Islet of Langerhans (tissue), 1 donor: ENCODE measurements around the gene JRKL.
A peak's percentile ranks its signal among the peaks of the same experiment; 100 is the strongest.

Experiments
- FAIRE-seq: peaks from one replicate; lab custom pipeline; 2011; peaks lifted over from hg19 to GRCh38; lab: Jason Lieb, UNC

The JRKL gene

DNA sequence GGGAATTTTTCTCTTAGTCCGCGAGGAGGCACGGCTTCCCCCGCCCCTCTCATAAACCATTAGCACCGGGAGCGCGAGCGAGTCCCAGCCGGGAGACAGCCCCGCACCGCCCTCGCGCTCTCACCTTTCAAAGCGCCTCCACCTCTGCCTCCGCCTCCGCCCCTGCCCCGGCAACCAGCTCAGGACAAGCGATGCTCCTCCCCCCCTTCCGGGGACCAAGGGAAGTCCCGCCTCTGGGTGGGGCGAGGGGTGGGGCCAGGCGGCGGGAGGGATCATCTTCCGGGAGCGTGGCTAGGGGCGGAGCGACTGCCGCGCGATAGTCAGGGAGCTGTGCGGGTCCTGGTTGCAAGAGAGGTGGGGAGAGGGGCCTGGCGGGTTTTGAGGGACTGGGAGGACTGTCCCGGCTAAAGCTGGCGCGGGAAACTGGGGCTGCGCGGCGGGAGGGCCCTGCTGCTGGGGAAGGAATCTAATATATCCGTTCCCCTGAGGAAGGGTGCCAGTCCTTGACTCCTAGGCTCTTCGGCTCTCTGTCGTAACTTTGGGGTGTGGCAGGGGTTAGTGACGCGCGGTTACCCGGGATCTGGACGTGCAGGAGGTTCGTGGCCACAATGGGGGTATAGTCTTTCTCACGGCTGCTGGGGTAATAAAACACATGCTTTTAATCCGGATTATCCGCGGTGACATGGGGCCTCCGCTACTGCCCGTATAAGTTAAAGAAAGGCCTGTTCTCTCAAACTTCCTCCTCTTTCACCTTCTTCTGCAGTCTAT is at the start of gene JRKL, which contains the start of gene CCDC82:
JRKL (plus strand) TSS at position 294 of the 768 bp plus-strand sequence. CDS start 637 bp downstream, outside the sequence.
CCDC82 (minus strand) TSS at position 193 of the 768 bp plus-strand sequence. CDS start 5,165 bp downstream, outside the sequence.
- no peak for FAIRE-seq

GRCh38 chr11:96340555-96340885 is 49.3 kb upstream of the JRKL start:
- FAIRE-seq, result no peak

DNA sequence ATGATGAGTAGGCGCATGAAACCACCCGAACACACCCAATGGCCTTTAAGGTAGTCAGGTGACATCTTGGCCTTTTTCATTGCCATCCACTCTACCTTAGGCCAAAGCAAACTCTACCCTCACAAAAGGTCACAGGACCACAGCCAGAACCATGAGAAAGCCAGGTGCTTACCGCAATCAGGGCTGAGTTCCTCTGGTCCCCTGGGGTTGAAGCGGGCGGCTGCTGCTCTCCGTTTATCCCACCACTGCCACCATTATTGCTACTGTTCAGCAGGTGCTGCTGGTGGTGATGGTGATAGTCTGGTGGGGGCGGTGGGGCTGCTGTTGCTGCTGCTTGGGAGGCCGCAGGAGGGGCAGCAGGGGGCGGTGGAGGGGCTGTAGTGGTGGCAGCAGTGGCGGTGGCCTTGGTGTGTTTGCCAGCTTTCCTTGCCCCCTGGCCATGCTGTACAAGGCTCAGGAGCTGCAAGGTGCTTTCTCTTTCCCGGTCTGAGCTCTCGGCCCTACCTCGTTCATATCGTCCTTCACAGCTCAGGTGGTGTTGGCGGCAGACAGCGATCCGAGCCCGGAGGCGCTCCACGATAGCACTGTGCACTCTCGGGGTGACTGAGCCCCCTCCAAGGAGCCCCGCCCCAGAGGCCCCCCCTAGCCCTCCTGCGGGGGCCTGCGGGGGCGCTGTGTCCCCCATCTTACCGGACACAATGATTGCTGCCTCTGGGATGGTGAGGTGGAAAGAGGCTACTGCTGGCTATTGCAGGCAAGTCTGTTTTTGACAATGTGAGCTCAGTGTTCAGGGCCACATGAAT is 48.4 kb upstream of the JRKL start:
- no peak for FAIRE-seq

DNA sequence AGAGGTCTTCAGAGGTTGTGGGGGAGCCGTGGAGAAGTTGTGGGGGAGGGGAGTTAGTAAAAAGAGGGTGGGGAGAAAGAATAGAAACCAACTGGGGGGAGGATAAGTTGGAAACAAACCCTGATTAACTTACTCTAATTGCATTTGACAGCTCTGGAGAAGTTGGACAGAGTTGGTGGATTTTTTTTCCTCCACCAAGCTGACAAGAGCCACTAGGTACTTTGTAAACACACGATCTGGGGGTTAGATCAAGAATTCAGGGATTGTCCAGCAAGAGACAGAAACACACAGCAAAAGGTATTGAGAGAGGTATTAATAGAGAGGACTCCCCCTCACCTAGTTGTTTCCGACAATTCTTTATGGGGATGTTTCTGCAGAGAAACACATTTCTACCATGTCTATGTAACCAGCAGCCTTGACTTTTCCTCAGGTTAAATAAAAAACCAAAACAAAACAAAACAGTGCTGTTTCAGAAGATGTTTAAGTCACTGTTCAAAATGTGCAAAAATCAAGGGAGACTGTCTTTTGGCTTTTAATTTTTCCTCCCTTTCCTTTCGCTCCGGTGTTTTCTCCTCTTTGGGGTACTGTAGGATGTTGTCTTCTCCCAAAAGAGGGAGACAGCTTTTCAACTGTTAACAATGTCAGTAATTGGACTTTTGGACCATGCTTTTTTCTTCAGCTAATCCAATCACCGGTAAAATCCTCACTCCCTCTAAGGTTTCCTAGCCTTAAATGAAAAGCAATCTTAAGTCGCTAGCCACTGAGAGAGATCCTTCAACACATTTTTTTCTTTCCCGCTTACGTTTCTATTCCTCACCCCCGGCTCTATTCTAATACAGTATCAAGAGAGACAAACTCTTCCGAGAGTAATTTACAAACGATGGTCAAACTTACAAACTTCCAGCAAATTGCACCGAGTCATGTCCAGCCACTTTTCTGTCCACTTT is 47.5 kb upstream of the JRKL start:
- FAIRE-seq, result no peak

DNA sequence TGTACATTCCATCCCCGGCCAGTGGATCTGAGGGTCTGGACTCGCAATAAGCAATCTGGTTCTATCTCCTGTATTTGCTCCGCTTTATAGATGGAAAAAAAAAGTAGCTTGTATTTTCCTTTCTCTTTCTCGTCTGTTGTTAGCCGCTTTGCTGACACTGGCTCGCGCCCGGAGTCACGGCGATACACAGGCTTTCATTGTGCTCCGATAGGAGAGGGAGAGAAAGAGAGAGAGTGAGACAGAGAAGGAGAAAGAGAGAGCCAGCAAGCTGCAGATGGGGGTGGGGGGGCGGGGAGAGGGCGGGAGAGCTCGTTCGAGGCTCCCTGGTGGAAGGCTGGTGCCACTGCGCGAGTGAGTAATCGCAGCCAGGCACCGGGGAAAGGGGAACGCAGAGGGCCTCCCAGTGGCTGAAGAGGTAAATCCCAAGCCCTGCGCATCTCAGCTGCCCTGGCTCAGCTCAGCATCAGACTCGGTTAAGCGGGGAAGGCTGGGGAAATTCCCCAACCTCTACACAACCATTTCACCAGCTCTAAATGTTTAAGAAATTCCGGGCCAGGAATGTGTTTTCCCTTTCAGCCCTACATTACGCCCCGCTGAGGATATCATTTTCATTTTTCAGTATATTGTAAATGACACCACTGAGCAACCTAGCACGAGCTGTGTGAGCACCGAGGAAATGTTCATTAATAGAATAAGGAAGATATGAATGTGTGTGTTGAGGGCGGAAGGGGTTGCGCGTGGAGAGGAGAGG is 46.7 kb upstream of the JRKL start, which contains the start of gene MAML2:
MAML2 (minus strand) TSS at position 235 of the 751 bp plus-strand sequence. CDS start 1,300 bp downstream, outside the sequence.
- no peak for FAIRE-seq

DNA sequence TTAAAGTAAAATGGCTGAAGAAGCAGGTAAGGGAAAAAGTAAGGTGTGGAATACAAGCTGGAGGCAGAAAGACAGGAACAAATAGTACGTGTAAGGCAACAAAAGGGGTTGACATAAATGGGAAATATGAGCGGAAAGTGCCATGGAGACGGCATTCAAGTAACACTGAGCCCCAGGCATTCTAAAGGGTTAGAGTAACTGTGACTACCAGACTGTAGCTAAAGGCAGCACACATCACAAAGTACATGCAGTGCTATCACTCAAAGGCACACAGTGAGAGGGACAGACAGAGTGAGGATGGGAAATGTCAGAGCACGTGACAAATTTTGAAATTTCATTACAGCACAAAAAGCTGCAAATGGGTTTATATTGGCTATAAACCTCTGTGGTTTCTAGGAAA is 33.0 kb upstream of the JRKL start:
- no peak for FAIRE-seq

- FAIRE-seq, result no peak
These were observed 32.0 kb upstream of the JRKL start for GRCh38 chr11:96357794-96358193.

- no peak for FAIRE-seq
These were observed 31.5 kb upstream of the JRKL start for GRCh38 chr11:96358321-96358720.

DNA sequence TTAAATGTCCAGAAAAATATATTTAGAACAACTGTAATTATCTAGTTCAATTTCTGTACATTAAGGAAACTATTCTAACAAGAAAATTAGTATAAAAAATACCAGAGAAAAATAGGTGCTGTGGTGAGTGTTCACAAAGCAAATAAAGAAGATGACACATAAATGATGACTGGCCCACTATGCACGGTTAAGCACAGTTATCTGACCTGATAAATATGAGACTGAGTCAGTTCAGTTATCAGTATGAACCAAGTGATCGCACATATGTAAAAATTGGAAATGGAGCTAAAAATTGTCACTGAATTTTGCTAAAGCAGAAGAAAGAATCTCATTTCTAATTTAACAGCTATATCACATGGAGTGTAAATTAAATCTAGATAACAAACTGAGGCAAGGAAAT is 28.0 kb upstream of the JRKL start:
- no peak for FAIRE-seq

GRCh38 chr11:96365493-96365892 is 24.3 kb upstream of the JRKL start:
- peak; percentile 5 for FAIRE-seq

- no peak for FAIRE-seq
These were observed 23.8 kb upstream of the JRKL start for GRCh38 chr11:96366024-96366423.

DNA sequence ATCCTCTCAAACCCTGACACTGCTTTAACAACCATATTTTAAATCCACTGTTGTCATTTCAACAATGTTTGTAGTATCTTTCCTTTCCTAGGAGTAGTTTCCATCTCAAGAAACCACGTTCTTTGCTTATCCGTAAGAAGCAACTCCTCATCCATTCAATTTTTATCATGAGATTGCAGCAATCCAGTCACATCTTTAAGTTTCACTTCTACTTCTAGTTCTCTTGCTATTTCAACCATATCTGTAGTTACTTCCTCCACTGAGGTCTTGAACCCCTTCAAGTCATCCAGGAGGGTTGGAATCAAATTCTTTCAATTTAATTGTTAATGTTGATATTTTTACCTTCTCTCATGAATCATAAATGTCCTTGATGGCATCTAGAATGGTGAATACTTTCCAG is 22.5 kb upstream of the JRKL start:
- FAIRE-seq, result no peak

DNA sequence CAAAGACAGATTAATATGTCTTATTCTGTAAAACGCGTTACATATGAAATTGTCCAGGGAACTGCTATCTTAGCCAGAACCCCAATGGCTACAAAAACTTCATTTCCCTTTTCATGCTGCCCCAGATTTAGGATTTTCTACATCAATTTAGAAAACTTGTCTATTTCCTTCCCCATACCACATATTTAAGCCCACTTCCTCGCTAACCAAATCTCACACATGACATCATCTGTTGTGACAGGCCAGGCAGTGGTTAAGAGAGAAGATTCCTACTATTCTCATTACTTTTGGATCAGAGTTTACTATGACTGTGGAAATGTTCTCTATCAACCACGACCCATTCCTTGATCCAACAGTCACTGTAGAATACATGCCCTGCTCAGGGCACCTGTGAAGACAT is 16.0 kb upstream of the JRKL start:
- FAIRE-seq, result no peak

DNA sequence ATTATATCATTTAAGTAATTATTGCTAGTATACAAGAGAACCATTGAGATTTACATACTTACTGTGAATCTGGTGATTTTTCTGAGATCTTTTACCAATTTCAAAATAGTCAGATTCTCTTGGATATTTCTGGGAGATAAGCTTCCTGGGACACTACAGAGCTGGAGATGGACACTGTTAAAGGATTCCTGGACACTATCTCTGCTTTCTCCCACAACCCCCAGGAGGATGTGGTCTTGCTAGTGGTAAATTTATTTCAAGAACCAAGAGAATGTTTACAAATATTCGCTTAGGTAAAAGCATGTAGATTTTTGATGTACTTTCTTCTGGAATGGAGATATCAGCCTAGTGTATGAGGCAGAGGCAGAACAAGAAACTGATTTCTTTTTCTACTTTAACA is 13.0 kb upstream of the JRKL start:
- FAIRE-seq, result no peak

DNA sequence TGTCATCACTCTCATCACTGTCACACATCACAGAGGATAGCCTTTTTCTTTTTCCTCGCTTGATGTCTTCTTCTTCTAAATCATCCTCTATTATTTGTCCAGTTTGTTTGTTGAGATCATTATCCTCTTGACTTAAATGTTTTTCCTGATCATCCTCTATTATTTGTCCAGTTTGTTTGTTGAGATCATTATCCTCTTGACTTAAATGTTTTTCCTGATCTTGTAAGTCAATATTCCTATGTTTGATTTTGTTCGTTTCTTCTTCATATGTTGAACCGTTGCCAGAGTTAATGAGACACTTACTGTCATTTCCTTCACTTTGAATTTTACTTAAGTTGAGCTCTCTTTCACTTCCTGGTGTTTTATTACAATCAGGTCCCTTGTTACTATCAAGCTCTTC is 5.7 kb upstream of the JRKL start:
- FAIRE-seq, result no peak

DNA sequence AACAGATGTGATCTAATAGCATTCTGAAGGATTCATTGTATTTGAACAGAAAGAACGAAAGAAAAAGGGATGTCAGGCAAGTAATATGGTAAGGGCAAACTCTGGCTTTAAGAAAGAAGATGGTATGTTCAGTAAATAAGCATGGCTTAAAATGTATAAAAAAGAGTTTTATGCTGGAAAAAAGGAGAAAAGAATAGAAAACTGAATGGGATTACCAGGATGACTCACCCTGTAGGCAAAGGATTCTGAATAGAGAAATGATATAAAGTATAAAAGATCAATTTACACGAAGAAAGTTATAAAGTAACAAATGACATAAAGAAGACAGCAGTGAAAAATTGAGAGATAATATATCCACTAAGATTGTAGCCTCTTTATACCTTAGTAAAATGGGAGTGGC is 4.6 kb upstream of the JRKL start:
- FAIRE-seq, result no peak

GRCh38 chr11:96388891-96389719 is 708 bp upstream of the JRKL start:
- no peak for FAIRE-seq

GRCh38 chr11:96390488-96390792 is 627 bp downstream of the JRKL start:
- no peak for FAIRE-seq

GRCh38 chr11:96391698-96392307 is 2.0 kb downstream of the JRKL start:
- no peak for FAIRE-seq

GRCh38 chr11:96393753-96394348 is 4.0 kb downstream of the JRKL start:
- peak; percentile 95 for FAIRE-seq
